Measurements from ENCODE around the gene SCAF1. TPM values are rescaled to one million over a fixed set of nuclear protein-coding genes. Genes with fewer than 3 reads are reported as not detected.

The SCAF1 gene
- polyA plus RNA-seq, 3 donors = 0.39 to 7.5 (median 0.68) TPM

DNA sequence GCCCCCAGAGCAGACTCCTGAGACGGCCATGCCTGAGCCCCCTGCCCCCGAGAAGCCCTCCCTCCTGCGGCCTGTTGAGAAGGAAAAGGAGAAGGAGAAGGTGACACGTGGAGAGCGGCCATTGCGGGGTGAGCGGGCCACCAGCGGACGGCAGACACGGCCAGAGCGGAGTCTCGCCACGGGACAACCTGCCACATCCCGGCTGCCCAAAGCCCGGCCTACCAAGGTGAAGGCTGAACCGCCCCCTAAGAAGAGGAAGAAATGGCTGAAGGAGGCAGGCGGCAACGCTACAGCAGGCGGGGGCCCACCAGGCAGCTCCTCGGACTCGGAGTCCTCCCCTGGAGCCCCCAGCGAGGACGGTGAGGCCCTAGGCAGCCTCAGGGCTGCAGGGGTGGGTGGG is 26.1 kb upstream of the SCAF1 start:
- no peak overlapping the region for H3K9ac ChIP-seq (ENCODE audit: insufficient read depth, low read length, poor library complexity, severe bottlenecking)
- no peak overlapping the region for H2AFZ ChIP-seq (ENCODE audit: insufficient read depth, low read depth, low read length, poor library complexity, severe bottlenecking)
- Mint-ChIP-seq H3K9me3 (peaks cover 0 to 6% (median 0%) of the 10 kb centered on the region in 7 donors), H3K36me3 (peaks cover 47 to 80% of the 10 kb centered on the region in 2 donors), H3K27ac (peak overlapping the region in 2 of 7 donors; percentile 50 to 66), H3K27me3 (ENCODE audit: low read depth in 3 of 3) (no peaks in the 10 kb centered on the region), H3K4me3 (no peak overlapping the region), H3K4me1 (peaks cover 18% of the 10 kb centered on the region)
- TF ChIP-seq, protein P1, sequence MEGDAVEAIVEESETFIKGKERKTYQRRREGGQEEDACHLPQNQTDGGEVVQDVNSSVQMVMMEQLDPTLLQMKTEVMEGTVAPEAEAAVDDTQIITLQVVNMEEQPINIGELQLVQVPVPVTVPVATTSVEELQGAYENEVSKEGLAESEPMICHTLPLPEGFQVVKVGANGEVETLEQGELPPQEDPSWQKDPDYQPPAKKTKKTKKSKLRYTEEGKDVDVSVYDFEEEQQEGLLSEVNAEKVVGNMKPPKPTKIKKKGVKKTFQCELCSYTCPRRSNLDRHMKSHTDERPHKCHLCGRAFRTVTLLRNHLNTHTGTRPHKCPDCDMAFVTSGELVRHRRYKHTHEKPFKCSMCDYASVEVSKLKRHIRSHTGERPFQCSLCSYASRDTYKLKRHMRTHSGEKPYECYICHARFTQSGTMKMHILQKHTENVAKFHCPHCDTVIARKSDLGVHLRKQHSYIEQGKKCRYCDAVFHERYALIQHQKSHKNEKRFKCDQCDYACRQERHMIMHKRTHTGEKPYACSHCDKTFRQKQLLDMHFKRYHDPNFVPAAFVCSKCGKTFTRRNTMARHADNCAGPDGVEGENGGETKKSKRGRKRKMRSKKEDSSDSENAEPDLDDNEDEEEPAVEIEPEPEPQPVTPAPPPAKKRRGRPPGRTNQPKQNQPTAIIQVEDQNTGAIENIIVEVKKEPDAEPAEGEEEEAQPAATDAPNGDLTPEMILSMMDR (IDR thresholded peaks at IDR 0.05) = no peak
- H3K4me2 ChIP-seq (replicated peaks; ENCODE audit: extremely low read depth, low read length, poor library complexity, severe bottlenecking) = no peak overlapping the region
- H3K36me3 ChIP-seq (replicated peaks in 1 of 2; ENCODE audit: control insufficient read depth in 1 of 2, insufficient read depth in 2 of 2, low read length in 2 of 2) = peaks cover 60 to 74% of the 10 kb centered on the region in 2 donors
- no peaks in the 10 kb centered on the region for H3K9me3 ChIP-seq (replicated peaks in 1 of 2; ENCODE audit: control insufficient read depth in 1 of 2, insufficient read depth in 1 of 2, low read length in 2 of 2)
- H3K27me3 ChIP-seq (ENCODE audit: control insufficient read depth in 2 of 2, insufficient read depth in 2 of 2, low read length in 2 of 2) = no peaks in the 10 kb centered on the region
- no peak for DNase-seq
- intact Hi-C loops (cut with micrococcal nuclease) = no loop called here
- peaks cover 5 to 19% of the 10 kb centered on the region in 2 donors for H3K4me1 ChIP-seq (ENCODE audit: control insufficient read depth in 1 of 2, insufficient read depth in 2 of 2, low read length in 2 of 2)
- H3K4me3 ChIP-seq (replicated peaks in 1 of 3; ENCODE audit: low read depth in 2 of 3, low read length in 3 of 3) = no peak overlapping the region
- H3K79me2 ChIP-seq (ENCODE audit: insufficient read depth, low read length) = peaks cover 36% of the 10 kb centered on the region
- no peak overlapping the region for H3K27ac ChIP-seq (ENCODE audit: low read depth in 1 of 2, low read length in 2 of 2)
- 94% methylated on average over 12 of the region's 23 CpGs for WGBS (ENCODE audit: insufficient coverage)
- peaks cover 72% of the 10 kb centered on the region for H4K20me1 ChIP-seq (ENCODE audit: insufficient read depth, low read length)

DNA sequence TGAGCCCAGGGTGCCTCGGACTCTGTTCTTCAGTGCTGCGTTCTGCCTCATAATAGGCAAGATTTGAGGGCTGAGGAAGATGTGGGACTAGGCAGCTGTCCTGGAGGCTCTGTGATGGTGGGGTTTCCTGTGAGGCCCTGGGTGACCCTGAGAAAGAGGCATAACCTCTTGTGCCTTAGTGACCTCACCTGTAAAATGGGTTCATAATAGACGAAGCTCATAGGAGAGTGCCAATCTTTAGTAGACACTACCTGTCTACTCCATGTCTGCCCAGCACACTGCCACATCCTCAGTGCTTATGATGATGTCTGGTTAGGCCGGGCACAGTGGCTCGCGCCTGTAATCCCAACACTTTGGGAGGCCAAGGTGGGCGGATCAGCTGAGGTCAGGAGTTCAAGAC is 25.5 kb upstream of the SCAF1 start:
- DNase-seq = no peak
- Mint-ChIP-seq H3K4me3 (no peak overlapping the region), H3K36me3 (peaks cover 50 to 81% of the 10 kb centered on the region in 2 donors), H3K27me3 (ENCODE audit: low read depth in 3 of 3) (no peaks in the 10 kb centered on the region), H3K9me3 (peaks cover 0 to 6% (median 0%) of the 10 kb centered on the region in 7 donors), H3K27ac (no peak overlapping the region), H3K4me1 (peaks cover 18% of the 10 kb centered on the region)
- Histone ChIP-seq H3K4me1 (ENCODE audit: control insufficient read depth in 1 of 2, insufficient read depth in 2 of 2, low read length in 2 of 2) (peaks cover 5 to 19% of the 10 kb centered on the region in 2 donors), H4K20me1 (ENCODE audit: insufficient read depth, low read length) (peaks cover 74% of the 10 kb centered on the region), H3K4me3 (replicated peaks in 1 of 3; ENCODE audit: low read depth in 2 of 3, low read length in 3 of 3) (no peak overlapping the region), H3K36me3 (replicated peaks in 1 of 2; ENCODE audit: control insufficient read depth in 1 of 2, insufficient read depth in 2 of 2, low read length in 2 of 2) (peaks cover 64 to 78% of the 10 kb centered on the region in 2 donors), H3K9me3 (replicated peaks in 1 of 2; ENCODE audit: control insufficient read depth in 1 of 2, insufficient read depth in 1 of 2, low read length in 2 of 2) (no peaks in the 10 kb centered on the region), H3K79me2 (ENCODE audit: insufficient read depth, low read length) (peaks cover 31% of the 10 kb centered on the region), H3K4me2 (replicated peaks; ENCODE audit: extremely low read depth, low read length, poor library complexity, severe bottlenecking) (no peak overlapping the region), H3K27me3 (ENCODE audit: control insufficient read depth in 2 of 2, insufficient read depth in 2 of 2, low read length in 2 of 2) (no peaks in the 10 kb centered on the region), H3K27ac (ENCODE audit: low read depth in 1 of 2, low read length in 2 of 2) (no peak overlapping the region), H2AFZ (ENCODE audit: insufficient read depth, low read depth, low read length, poor library complexity, severe bottlenecking) (no peak overlapping the region), H3K9ac (ENCODE audit: insufficient read depth, low read length, poor library complexity, severe bottlenecking) (no peak overlapping the region)
- TF ChIP-seq, protein P1 (IDR thresholded peaks at IDR 0.05) = no peak
- intact Hi-C loops (cut with micrococcal nuclease) = no loop called here
- WGBS (ENCODE audit: insufficient coverage) = 97% methylated on average over 6 of the region's 7 CpGs

Measured in CD14-positive monocyte (primary cell).